NCI-H82 treated with DMSO at 0.1 percent for 48 hours (cell line): ENCODE measurements around the gene CRIP1.

Experiments
- DNase-seq: peaks from one replicate; lab custom pipeline; 2025; ENCODE audit not compliant: unreplicated experiment; lab: John Stamatoyannopoulos, UW

Gene CRIP1

DNA sequence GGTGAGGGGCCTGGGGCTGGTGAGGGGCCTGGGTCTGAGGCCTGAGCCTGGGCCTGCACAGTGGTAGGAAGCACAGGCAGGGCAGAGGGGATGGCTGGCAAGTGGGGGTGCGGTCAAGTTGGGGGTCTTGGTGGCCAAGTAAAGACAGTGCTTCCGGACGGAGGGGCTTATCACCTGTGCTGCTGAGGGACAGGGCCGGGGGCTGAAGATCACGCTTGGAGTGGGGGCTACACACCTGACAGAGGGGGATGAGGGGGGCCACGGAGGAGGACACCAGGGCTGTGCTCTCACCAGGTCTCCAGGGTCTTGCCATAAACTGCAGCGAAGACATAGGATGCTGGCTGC, 16.6 kb downstream of the CRIP1 start:
- DNase-seq = no peak

DNA sequence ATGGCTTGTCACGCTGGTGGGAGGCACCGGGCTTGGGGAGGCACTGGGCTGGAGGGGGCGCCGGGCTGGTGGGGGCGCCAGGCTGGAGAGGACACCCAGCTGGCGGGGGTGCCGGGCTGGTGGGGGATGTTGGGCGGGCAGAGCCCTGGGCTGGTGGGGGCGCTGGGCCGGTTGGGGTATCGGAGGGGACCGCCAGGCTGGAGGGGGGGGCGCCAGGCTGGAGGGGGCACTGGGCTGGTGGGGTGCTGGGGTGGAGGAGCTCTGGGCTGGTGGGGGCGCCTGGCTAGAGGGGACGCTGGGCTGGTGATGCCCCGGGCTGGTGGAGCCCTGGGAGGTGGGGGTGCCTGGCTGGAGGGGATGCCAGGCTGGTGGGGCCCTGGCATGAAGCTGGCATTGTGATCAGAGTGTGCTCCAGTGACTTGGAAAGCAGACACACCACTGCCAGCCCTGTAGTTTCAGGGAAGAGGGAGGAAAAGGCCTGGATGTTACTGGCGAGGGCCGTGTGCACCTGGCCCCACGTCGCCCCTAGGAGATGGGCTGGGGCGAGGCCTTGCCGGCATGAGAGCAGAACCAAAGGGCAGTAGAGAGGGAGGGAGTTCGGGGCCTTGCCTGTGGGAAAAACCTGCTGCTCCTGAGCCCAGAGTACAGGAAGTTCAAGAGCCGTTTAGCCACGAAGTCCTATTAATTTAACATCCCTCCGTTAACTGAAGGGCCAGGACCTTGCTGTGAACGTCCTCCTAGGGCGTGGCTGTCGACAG, 17.4 kb downstream of the CRIP1 start:
- DNase-seq = no peak

DNA sequence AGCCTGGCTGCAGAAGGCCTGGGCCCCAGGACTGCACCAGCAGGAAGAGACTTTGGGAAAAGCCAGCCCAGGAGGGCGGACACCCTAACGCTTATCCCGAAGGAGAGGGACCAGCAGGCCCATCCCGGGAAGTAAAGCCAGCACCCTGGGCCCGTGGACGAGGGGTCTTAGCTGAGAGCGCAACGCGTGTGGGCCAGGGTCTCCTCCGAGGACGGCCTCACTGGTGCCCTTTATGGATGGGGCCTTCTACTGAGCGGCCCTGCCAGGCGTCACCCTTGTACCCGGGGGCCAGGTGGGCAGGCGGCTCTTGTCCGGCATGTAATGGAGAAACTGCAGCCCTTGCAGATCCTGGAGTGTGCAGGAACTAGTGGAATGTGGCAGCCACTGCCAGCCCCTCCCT, 18.4 kb downstream of the CRIP1 start:
- no peak for DNase-seq

DNA sequence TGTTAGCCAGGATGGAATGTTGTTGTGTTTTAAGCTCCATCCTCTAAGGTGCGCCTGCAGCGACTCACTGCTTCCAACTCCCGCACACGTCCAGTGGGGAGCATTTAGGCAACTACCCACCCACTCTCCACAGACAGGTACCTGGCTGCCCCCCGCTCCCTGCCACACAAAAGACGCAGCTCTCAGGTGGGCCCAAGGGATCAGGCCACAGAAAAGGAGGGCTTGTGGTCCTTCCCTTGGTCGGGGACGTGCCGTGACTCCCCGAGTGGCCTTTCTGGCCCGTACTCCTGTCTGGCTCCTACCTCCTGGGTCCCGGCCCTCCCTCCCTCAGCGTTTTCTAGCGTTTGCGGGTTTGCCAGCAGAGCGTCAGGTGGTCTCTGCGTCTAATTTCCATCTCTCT, 20.6 kb downstream of the CRIP1 start:
- no peak for DNase-seq

DNA sequence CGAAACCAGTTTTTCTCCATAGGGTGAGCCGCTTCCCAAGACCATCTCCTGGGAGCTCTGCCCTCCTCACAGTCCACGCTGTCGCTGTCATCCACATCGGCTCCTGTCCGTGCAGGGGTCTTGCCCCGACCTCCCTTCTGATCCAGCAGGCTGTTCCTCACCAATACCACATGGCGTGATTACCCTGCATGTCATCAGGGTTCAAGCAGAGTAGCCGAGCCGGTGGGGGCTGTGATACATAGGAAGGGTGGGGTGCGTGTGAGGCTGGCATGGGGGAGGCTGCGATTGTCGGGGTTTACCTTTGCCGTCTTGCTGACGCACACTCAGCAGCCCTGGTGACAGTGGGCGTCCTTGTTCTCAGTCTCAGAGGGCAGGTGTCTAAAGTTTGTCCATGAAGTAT, 21.4 kb downstream of the CRIP1 start:
- no peak for DNase-seq

DNA sequence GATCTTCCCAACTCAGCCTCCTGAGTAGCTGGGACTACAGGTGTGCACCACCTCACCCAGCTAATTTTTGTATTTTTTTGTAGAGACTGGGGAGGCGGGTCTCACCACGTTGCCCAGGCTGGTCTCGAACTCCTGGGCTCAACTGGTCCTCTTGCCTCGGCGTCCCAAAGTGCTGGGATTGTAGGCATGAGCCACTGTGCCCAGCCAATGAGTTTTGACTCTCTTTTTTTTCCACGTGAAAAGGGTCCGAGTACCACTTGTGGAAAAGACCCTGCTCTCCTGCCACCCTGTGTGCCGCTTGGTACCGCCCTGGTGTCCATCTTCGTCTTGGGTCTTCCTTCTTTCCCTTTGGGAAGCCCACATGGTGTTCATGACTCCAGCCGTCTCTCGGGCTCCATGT, 21.9 kb downstream of the CRIP1 start:
- DNase-seq = no peak

DNA sequence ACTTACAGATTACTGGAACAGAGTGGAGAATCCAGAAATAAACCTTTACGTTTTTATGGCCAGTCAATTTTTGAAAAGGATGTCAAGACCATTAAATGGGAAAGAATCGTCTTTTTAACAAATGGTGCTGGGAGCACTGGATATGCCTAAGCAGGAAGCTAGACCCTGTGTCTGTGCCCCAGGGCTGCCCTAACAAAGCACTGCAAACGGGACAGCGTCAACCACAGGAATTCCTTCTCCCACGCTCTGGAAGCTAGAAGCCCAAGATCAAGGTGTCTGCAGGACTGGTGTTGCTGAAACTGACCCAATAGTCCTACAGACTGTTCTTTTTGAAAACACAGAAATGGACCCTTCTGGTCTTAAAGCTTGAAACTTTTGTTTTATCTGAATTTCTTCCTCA, 30.4 kb downstream of the CRIP1 start:
- DNase-seq = no peak

DNA sequence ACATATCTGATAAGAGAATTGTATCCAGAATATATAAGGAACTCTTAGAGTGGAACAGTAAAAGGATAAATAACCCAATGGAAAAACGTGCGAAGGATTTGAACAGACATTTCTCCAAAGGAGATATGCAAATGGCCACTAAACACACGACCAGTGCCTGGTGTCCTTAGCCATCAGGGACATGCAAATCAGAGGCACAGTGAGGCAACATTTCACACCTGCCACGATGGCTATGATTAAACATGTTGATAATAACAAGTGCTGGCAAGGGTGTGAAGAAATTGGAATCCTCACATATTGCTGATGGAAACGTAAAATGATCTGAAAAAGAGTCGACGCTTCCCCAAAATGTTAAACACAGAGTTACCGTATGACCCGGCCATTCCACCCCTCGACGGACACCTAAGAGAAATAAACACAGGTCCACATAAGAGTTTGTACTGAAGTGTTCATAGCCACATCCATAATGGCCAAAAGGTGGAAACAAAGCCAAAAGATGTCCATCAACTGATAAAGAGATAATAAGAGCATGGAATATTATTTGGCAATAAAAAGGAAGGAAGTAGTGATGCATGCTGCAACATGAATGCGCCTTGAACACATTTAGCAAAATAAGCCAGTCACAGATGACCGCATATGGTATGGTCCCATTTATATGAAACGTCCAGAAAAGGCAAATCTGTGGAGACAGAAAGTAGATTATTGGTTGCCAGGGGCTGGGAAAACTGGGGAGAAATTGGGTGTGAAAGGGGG, 33.4 kb downstream of the CRIP1 start:
- no peak for DNase-seq

DNA sequence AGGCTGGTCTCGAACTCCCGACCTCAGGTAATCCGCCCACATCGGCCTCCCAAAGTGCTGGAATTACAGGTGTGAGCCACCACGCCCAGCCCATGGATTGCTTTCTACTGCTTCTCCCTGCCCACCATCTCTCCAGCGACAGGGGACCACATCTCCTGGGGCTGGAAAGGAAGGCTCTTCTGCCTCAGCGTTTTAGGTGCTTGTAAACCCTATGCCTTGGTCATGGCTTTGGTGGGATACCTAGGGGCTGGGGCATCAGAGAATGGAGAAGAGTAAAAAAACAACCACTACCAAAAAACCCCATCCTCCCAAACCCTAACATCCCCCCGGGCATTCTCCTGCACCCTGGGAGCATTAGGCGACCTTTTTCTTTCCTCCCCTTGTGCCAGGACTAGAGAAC, 38.6 kb downstream of the CRIP1 start:
- no peak for DNase-seq

DNA sequence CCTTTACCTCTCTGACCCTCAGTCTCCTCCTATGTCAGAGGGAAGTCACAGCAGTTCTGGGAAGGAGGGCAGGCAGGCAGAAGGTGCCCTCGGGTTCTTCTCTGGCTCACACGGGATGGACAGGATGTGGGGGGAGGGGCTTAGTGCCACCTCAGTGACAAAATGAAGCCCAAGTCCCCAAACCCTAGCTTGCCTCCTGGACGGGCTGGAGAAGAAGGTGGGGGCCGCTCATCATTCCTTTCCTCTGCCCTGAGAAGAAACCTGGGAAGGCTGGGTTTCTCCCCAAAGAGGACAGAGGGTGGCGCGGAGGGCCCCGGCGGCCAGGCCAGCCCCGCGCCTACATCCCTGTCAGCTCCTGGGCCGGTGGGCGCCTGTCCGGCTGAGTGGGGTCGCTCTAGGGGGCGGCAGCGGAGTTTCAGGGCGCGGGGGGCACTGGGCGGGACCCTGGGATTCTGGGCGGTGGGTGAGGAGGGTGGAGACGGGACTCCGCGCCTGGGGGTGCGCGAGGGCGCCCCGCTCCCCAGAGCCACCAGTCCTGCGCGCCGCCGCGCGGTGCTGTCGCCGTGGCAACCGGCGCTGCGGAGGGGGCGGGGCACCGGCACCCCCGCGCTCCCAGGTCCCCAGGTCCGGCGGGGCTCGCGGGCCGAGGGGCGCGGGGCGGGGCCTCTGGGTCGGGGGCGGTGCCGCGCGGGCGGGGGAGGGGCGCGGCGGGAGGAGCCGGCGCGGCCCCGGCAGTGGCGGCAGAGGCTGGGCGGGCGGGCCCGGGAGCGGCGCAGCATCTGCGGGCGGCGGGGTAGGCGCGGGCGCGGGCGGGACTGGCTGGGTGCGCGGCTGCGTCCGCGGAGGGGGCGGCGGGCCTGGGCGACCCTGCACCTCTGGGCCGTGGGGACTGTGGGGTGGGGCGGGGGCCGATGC, 39.4 kb downstream of the CRIP1 start, which contains the start of gene TMEM121:
TMEM121 (plus strand) TSS at position 723 of the 915 bp plus-strand sequence. CDS start 2,252 bp downstream, outside the sequence.
- no peak for DNase-seq

DNA sequence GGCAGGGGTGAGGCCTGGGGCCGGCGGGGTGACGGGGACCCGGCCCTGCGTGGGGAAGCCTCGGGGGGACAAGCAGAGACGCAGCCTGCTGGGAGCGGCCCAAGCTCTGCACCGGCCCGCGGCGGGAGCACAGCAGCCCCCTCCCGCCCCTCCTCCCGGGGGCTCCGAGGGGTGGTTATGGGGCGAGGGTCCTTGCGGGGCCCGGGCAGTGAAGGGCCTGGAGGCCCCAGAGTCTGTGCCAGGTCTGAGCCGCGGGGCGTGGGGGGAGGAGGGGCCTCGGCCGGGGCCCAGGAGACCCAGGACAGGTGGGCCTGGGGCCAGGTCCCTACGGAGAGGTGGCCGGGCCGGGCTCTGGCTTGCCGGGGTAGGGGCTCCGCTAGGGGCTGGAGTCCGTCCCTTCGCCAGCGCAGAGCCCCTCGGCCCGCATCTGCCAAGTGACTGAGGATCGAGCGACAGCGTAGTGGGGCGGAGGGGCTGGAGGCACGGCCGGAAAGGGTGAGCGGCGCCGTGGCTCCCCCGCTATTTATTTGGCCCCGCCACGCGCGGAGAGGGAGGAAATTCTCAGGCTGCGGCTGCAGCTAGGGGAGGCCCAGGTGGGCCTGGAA, 40.2 kb downstream of the CRIP1 start:
- DNase-seq = no peak

DNA sequence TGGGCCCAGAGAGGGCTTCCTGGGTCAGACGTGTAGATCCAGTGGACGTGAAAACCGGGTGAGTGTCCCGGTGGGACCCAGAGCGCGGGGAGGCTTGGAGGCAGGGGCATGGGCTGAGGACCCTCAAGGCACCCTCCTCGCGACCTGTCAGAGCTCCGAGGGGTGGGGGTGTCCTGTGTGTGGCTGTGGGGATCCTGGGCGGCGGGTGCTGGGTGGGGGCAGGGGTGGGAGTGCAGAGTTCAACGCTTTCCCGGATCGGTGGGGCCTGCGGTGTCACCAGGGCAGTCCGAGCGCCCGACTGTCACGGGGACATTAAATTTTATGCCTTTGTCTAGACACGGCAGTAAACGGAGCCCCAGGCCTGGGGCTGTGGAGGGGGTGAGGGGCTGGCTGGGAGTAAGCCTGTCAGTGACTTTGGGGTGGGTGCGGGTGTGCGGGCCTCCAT, 40.7 kb downstream of the CRIP1 start:
- DNase-seq = no peak

DNA sequence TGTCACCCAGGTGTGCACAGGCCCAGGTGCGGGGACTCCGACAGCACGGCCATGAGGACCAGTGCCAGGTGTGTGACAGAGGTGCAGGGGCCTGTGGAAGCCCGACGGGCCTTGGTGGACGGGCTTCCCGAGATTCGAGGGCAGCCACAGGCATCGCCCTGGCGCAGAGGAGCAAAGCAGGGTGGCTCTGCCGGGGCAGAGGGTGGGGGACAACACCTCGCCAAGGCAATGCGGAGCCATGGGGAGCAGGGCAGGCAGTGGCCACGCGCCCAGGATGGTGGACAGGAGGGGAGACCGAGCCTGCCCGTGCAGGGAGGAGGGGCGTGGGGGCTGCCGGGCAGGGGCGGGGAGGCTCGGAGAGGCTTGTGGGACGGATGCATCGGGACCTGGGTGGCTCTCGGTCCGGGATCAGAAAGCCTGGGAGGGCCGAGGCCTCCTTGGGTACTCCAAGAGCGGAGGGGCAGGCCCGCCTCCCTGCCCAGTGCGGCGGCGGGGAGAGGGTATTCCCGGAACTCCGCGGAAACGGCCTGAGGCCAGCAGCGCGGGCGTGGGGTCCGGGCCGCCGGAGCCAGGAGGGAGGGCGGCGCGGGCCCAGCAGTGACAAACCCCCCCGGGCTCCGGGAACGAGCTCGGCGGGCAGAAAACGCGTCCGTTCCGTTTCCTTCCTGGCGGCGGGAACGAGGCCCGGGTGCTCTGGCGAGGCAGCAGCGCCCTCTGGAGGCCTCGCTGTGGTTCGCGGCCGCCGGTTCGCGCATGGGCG, 41.3 kb downstream of the CRIP1 start:
- no peak for DNase-seq

DNA sequence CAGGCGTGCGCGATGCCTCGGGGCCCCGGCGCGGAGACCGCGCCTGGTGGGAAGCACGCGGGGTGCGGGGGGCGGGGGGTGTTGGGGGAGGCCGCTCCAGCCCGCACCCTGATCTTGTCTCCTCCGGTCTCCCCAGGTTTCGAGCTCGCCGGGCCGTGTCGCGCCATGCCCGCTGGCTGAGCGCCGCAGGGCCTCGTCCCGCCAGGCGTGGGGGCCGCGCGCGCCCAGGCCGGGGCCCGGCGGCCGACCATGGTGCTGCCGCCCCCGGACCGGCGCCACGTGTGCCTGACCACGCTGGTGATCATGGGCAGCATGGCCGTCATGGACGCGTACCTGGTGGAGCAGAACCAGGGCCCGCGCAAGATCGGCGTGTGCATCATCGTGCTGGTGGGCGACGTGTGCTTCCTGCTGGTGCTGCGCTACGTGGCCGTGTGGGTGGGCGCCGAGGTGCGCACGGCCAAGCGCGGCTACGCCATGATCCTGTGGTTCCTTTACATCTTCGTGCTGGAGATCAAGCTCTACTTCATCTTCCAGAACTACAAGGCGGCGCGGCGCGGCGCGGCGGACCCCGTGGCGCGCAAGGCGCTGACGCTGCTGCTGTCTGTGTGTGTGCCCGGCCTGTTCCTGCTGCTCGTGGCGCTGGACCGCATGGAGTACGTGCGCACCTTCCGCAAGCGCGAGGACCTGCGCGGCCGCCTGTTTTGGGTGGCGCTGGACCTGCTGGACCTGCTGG, 42.1 kb downstream of the CRIP1 start:
- no peak for DNase-seq

DNA sequence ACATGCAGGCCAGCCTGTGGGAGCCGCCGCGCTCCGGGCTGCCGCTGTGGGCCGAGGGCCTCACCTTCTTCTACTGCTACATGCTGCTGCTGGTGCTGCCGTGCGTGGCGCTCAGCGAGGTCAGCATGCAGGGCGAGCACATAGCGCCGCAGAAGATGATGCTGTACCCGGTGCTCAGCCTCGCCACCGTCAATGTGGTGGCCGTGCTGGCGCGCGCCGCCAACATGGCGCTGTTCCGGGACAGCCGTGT, 42.6 kb downstream of the CRIP1 start:
- DNase-seq = no peak

DNA sequence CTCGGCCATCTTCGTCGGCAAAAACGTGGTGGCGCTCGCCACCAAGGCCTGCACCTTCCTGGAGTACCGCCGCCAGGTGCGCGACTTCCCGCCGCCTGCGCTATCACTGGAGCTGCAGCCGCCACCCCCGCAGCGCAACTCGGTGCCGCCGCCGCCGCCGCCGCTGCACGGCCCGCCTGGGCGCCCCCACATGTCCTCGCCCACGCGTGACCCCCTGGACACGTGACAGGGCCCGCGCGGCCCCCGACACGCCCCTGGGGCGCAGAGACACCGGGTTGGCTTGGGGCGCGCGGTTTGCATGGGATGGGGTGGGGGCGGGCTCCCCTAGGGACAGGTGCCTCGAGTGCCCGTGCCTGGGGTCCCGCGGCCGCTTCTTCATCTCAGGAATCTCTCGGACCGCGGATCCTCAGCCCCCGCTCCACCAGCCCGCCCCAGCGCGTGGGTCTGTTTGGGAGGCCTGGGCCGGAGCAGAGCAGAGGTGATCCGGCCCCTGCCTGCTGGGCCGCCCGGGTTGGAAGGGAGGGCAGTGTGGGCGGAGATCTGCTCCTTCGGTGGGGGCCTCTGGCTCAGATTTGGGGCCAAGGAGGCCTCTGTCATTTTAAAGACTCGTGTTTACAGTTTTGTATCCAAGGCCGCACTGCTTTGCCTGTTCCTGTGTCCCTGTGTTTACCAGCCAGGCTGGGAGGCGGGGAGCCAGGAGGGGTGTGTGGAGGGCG, 43.0 kb downstream of the CRIP1 start:
- no peak for DNase-seq

DNA sequence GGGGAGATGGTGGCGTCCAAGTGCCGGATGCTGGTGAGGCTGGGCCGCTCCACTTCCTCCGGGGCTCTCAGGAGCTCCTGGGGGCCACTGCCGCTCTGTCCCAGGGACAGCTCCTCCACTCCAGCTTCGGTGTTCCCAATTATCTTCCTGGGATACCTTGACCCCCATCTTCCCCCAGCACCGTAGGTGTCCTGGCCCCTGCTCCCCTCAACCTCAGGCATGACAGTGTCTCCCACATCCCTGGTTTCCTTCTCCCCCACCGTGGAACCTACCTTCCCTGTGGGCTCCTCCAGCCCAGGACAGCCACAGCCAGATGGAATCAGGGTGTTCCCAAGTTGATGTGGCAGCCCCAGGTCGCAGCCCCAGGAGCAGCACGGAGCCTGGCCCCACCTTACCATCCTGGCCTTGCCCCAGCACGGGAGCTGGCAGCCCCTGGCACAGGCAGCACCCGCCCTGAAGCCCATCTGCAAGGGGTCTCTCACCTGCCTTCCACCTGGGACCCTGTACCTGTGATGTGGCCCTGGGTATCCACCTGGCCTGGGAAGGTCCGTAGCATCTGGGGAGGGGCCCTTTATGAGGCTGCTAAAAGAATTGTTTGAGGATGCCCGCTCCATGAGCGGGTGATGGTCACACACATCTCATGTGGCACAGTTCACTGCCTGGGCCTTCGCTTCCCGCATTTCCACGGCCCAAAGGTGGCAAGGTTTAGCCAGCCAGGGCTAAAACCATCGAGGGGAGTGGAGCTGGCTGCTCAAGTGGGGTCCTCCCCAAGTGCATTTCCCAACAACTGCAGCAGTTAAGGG, 43.8 kb downstream of the CRIP1 start:
- no peak for DNase-seq

DNA sequence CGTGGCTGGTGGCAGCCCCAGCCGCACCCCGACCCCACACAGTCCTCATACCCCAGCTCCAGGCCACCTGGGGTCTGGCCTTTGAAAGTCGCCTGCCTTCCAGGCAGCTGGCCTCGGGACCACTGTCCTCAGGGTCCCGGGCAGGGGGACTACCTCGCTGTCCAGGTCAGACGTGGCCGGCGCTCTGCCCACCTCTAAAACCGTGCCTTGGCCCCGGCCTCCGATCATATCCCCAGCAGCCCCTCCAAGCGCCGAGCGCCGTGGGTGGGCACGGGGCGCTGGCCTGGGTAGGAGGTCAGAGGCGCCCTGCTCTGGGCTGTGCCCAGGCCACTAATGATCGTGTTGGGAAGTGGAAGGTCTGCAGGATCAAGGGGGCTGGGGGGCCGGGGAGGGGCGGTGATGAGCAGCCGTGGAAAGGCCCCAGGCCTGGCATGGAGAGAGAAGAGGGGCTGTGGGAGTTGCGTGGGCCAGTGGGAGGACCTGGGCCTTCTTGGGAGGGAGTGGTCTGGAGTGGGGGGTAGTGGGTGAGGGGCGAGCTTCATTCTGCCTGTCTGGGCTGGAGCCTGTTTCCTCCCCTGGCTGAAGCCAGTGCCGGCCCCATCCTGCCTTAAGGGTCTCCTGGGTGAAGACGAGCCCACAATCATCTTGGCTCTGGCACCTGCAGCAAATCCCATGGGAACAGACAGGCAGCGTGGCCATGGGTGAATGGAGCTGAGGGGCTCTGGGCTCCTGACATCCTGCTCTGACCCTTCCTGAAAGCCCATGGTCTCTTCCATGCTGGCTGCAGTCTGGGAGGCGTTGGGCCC, 44.6 kb downstream of the CRIP1 start:
- no peak for DNase-seq
